HEK293 (cell line): Measurements from ENCODE around the gene APC2.

ENCODE experiments used
- IKZF3 ChIP-seq: fragments of 450-650 bp; IDR thresholded peaks from 2 replicates; pipeline ENCODE4 v1.5.0; 2018; ENCODE audit warnings: missing biosample characterization, mild to moderate bottlenecking, missing genetic modification characterization, moderate library complexity
- KLF10 ChIP-seq: fragments of 450-650 bp; IDR thresholded peaks from 2 replicates; pipeline ENCODE4 v1.5.1; 2018; ENCODE audit warnings: missing biosample characterization, mild to moderate bottlenecking, missing genetic modification characterization
- KLF9 ChIP-seq: fragments of 450-650 bp; formaldehyde crosslinking; IDR thresholded peaks from 2 replicates; pipeline ENCODE4 v1.5.1; 2016; ENCODE audit warnings: missing biosample characterization, missing genetic modification characterization, low read depth
- MEIS1 ChIP-seq: sonication (generic); formaldehyde crosslinking; IDR thresholded peaks from 2 replicates; pipeline ENCODE4 v1.8.1; 2022; ENCODE audit warnings: missing genetic modification reagents, mild to moderate bottlenecking, borderline replicate concordance
- OSR2 ChIP-seq: fragments of 450-650 bp; formaldehyde crosslinking; IDR thresholded peaks from 2 replicates; pipeline ENCODE4 v1.5.1; 2016; ENCODE audit warnings: missing biosample characterization, missing genetic modification characterization
- PRDM1 ChIP-seq: fragments of 450-650 bp; formaldehyde crosslinking; IDR thresholded peaks from 2 replicates; pipeline ENCODE4; 2016; ENCODE audit warnings: missing biosample characterization, missing genetic modification characterization
- SP7 ChIP-seq: fragments of 450-650 bp; formaldehyde crosslinking; IDR thresholded peaks from 2 replicates; pipeline ENCODE4 v1.5.1; 2016; ENCODE audit warnings: missing biosample characterization, missing genetic modification characterization
- YY1 ChIP-seq: fragments of 450-650 bp; formaldehyde crosslinking; IDR thresholded peaks from 2 replicates; pipeline ENCODE4 v1.5.1; 2018; ENCODE audit warnings: missing biosample characterization, missing genetic modification characterization
- ZEB2 ChIP-seq: fragments of 450-650 bp; formaldehyde crosslinking; IDR thresholded peaks from 2 replicates; pipeline ENCODE4 v1.5.1; 2016; ENCODE audit warnings: missing biosample characterization, missing genetic modification characterization
- ZFHX2 ChIP-seq: fragments of 450-650 bp; formaldehyde crosslinking; conservative IDR thresholded peaks from 2 replicates; pipeline ENCODE4 v1.5.1; 2016; ENCODE audit warnings: missing biosample characterization, missing genetic modification characterization
- ZFP37 ChIP-seq: fragments of 450-650 bp; formaldehyde crosslinking; IDR thresholded peaks from 2 replicates; pipeline ENCODE4 v1.5.1; 2016; ENCODE audit warnings: missing biosample characterization, missing genetic modification characterization
- ZIC2 ChIP-seq: fragments of 450-650 bp; formaldehyde crosslinking; IDR thresholded peaks from 2 replicates; pipeline ENCODE4 v1.5.1; 2016; ENCODE audit warnings: missing biosample characterization, missing genetic modification characterization
- ZNF10 ChIP-seq: fragments of 450-650 bp; formaldehyde crosslinking; IDR thresholded peaks from 2 replicates; pipeline ENCODE4 v1.5.1; 2017; ENCODE audit warnings: missing biosample characterization, missing genetic modification characterization
- ZNF140 ChIP-seq: fragments of 450-650 bp; formaldehyde crosslinking; IDR thresholded peaks from 2 replicates; pipeline ENCODE4 v1.5.1; 2016; ENCODE audit warnings: missing biosample characterization, missing genetic modification characterization
- ZNF146 ChIP-seq: fragments of 450-650 bp; formaldehyde crosslinking; IDR thresholded peaks from 2 replicates; pipeline ENCODE4 v1.5.1; 2016; ENCODE audit warnings: missing biosample characterization, missing genetic modification characterization
- ZNF174 ChIP-seq: fragments of 450-650 bp; formaldehyde crosslinking; IDR thresholded peaks from 2 replicates; pipeline ENCODE4 v1.5.0; 2017; ENCODE audit warnings: missing biosample characterization, mild to moderate bottlenecking, missing genetic modification characterization
- ZNF521 ChIP-seq: fragments of 450-650 bp; formaldehyde crosslinking; IDR thresholded peaks from 2 replicates; pipeline ENCODE4 v1.5.1; 2017; ENCODE audit warnings: missing biosample characterization, mild to moderate bottlenecking, missing genetic modification characterization
- ZNF544 ChIP-seq: fragments of 450-650 bp; formaldehyde crosslinking; IDR thresholded peaks from 2 replicates; pipeline ENCODE4 v1.5.0; 2017; ENCODE audit warnings: missing biosample characterization, missing genetic modification characterization
- ZNF549 ChIP-seq: fragments of 450-650 bp; IDR thresholded peaks from 2 replicates; pipeline ENCODE4 v1.5.1; 2018; ENCODE audit warnings: missing biosample characterization, missing genetic modification characterization, mild to moderate bottlenecking, inconsistent platforms, moderate library complexity
- ZNF555 ChIP-seq: fragments of 450-650 bp; formaldehyde crosslinking; conservative IDR thresholded peaks from 2 replicates; pipeline ENCODE4 v1.5.1; 2017; ENCODE audit warnings: missing biosample characterization, mild to moderate bottlenecking, missing genetic modification characterization, inconsistent platforms
- ZNF561 ChIP-seq: fragments of 450-650 bp; IDR thresholded peaks from 2 replicates; pipeline ENCODE4 v1.5.1; 2018; ENCODE audit warnings: missing biosample characterization, missing genetic modification characterization, borderline replicate concordance
- ZNF623 ChIP-seq: fragments of 450-650 bp; formaldehyde crosslinking; IDR thresholded peaks from 2 replicates; pipeline ENCODE4 v1.5.1; 2016; ENCODE audit warnings: missing biosample characterization, missing genetic modification characterization
- ZNF629 ChIP-seq: fragments of 450-650 bp; formaldehyde crosslinking; IDR thresholded peaks from 2 replicates; pipeline ENCODE4 v1.5.1; 2017; ENCODE audit warnings: missing biosample characterization, missing genetic modification characterization
- ZNF777 ChIP-seq: fragments of 450-650 bp; formaldehyde crosslinking; IDR thresholded peaks from 2 replicates; pipeline ENCODE4 v1.5.1; 2017; ENCODE audit warnings: missing biosample characterization, missing genetic modification characterization, borderline replicate concordance
- TF ChIP-seq, protein P1 (sequence below): fragments of 450-650 bp; formaldehyde crosslinking; IDR thresholded peaks from 2 replicates; pipeline ENCODE4 v1.5.1; 2016; ENCODE audit warnings: missing biosample characterization, missing genetic modification characterization
- TF ChIP-seq, protein P2 (sequence below): fragments of 450-650 bp; formaldehyde crosslinking; optimal IDR thresholded peaks from 2 replicates; pipeline ENCODE3; 2016; ENCODE audit warnings: missing biosample characterization, mild to moderate bottlenecking, missing genetic modification characterization
- TF ChIP-seq, protein P3 (sequence below): fragments of 450-650 bp; formaldehyde crosslinking; IDR thresholded peaks from 2 replicates; pipeline ENCODE4 v1.5.1; 2017; ENCODE audit warnings: missing biosample characterization, missing genetic modification characterization
- TF ChIP-seq, protein P4 (sequence below): fragments of 450-650 bp; formaldehyde crosslinking; IDR thresholded peaks from 2 replicates; pipeline ENCODE4 v1.5.1; 2016; ENCODE audit warnings: missing biosample characterization, missing genetic modification characterization
- TF ChIP-seq, protein P5 (sequence below): fragments of 450-650 bp; formaldehyde crosslinking; IDR thresholded peaks from 2 replicates; pipeline ENCODE4 v1.5.1; 2016; ENCODE audit warnings: missing biosample characterization, missing genetic modification characterization
- TF ChIP-seq, protein P6 (sequence below): fragments of 450-650 bp; formaldehyde crosslinking; IDR thresholded peaks from 2 replicates; pipeline ENCODE4 v1.5.1; 2016; ENCODE audit warnings: missing biosample characterization, missing genetic modification characterization

The APC2 gene

DNA sequence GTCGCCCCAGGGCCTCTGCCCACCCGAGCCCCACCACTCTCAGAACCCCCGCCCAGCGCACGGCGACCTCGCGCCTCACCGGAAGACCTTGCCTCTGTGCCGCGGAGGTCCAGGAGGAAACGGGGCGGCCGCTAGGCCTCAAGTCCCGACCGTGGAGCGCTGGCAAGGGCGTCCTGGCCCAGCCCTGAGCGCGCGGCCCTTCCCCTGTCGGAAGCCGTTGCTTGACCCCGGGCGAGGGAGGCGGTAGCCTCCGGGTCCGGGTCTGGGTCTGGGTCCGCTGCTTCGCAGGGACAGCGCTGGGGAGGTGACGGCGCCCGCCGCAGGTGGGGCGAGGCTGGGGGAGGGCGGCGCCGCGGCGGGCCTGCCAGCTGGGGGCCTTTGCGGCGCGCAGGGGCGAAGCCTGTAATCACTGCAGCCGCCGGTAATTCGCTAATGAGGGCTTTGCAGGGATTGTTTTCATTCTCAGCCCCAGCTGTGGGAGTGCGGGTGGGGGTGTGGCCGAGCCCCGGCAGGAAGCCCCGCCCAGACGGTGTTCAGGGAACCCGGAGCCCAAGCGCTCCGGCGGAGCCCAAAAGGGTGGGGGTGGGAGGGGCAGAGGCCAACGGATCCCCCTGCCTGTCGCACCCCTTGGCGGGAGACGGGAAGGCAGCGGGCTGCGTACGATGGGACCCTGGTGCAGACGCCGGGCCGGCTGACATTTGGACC lies 20.5 kb downstream of the APC2 start (continued):
- TF ChIP-seq, protein P1, sequence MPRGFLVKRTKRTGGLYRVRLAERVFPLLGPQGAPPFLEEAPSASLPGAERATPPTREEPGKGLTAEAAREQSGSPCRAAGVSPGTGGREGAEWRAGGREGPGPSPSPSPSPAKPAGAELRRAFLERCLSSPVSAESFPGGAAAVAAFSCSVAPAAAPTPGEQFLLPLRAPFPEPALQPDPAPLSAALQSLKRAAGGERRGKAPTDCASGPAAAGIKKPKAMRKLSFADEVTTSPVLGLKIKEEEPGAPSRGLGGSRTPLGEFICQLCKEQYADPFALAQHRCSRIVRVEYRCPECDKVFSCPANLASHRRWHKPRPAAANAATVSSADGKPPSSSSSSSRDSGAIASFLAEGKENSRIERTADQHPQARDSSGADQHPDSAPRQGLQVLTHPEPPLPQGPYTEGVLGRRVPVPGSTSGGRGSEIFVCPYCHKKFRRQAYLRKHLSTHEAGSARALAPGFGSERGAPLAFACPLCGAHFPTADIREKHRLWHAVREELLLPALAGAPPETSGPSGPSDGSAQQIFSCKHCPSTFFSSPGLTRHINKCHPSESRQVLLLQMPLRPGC (tag by site-specific recombination): 0 out of 2 replicates have a peak, but pooled peaks have one; percentile 11
- TF ChIP-seq ZNF10 (tag by site-specific recombination) (peak; percentile 44; the same call in 1 of the 2 replicates), ZNF140 (tag by site-specific recombination) (no peak), YY1 (peak; percentile 26; the same call in 1 of the 2 replicates), ZEB2 (tag by site-specific recombination) (peak; percentile 29; the same call in 1 of the 2 replicates), OSR2 (tag by site-specific recombination) (peak; percentile 74), SP7 (tag by site-specific recombination) (peak; percentile 97), MEIS1 (CRISPR knock-in tag) (no peak), ZNF623 (tag by site-specific recombination) (no peak), ZNF146 (tag by site-specific recombination) (no peak), ZNF555 (no peak), ZIC2 (tag by site-specific recombination) (peak; percentile 85), IKZF3 (tag by site-specific recombination) (peak; percentile 64), ZFP37 (tag by site-specific recombination) (0 out of 2 replicates have a peak, but pooled peaks have one; percentile 16), KLF9 (tag by site-specific recombination) (peak; percentile 87; the same call in 1 of the 2 replicates), ZNF549 (tag by site-specific recombination) (no peak), PRDM1 (tag by site-specific recombination) (no peak), ZNF561 (tag by site-specific recombination) (peak; percentile 85), KLF10 (tag by site-specific recombination) (peak; percentile 98), ZNF629 (tag by site-specific recombination) (peak; percentile 50; the same call in 1 of the 2 replicates), ZNF521 (tag by site-specific recombination) (no peak), ZNF174 (no peak), ZNF544 (tag by site-specific recombination) (no peak), ZFHX2 (tag by site-specific recombination) (no peak; the same call in 1 of the 2 replicates), ZNF777 (tag by site-specific recombination) (no peak)
- TF ChIP-seq, protein P2, sequence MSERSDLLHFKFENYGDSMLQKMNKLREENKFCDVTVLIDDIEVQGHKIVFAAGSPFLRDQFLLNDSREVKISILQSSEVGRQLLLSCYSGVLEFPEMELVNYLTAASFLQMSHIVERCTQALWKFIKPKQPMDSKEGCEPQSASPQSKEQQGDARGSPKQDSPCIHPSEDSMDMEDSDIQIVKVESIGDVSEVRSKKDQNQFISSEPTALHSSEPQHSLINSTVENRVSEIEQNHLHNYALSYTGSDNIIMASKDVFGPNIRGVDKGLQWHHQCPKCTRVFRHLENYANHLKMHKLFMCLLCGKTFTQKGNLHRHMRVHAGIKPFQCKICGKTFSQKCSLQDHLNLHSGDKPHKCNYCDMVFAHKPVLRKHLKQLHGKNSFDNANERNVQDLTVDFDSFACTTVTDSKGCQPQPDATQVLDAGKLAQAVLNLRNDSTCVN (tag by site-specific recombination): peak; percentile 64
- TF ChIP-seq, protein P3, sequence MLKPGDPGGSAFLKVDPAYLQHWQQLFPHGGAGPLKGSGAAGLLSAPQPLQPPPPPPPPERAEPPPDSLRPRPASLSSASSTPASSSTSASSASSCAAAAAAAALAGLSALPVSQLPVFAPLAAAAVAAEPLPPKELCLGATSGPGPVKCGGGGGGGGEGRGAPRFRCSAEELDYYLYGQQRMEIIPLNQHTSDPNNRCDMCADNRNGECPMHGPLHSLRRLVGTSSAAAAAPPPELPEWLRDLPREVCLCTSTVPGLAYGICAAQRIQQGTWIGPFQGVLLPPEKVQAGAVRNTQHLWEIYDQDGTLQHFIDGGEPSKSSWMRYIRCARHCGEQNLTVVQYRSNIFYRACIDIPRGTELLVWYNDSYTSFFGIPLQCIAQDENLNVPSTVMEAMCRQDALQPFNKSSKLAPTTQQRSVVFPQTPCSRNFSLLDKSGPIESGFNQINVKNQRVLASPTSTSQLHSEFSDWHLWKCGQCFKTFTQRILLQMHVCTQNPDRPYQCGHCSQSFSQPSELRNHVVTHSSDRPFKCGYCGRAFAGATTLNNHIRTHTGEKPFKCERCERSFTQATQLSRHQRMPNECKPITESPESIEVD: peak; percentile 51; the same call in 1 of the 2 replicates
- TF ChIP-seq, protein P4, sequence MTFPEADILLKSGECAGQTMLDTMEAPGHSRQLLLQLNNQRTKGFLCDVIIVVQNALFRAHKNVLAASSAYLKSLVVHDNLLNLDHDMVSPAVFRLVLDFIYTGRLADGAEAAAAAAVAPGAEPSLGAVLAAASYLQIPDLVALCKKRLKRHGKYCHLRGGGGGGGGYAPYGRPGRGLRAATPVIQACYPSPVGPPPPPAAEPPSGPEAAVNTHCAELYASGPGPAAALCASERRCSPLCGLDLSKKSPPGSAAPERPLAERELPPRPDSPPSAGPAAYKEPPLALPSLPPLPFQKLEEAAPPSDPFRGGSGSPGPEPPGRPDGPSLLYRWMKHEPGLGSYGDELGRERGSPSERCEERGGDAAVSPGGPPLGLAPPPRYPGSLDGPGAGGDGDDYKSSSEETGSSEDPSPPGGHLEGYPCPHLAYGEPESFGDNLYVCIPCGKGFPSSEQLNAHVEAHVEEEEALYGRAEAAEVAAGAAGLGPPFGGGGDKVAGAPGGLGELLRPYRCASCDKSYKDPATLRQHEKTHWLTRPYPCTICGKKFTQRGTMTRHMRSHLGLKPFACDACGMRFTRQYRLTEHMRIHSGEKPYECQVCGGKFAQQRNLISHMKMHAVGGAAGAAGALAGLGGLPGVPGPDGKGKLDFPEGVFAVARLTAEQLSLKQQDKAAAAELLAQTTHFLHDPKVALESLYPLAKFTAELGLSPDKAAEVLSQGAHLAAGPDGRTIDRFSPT (tag by site-specific recombination): no peak
- TF ChIP-seq, protein P5, sequence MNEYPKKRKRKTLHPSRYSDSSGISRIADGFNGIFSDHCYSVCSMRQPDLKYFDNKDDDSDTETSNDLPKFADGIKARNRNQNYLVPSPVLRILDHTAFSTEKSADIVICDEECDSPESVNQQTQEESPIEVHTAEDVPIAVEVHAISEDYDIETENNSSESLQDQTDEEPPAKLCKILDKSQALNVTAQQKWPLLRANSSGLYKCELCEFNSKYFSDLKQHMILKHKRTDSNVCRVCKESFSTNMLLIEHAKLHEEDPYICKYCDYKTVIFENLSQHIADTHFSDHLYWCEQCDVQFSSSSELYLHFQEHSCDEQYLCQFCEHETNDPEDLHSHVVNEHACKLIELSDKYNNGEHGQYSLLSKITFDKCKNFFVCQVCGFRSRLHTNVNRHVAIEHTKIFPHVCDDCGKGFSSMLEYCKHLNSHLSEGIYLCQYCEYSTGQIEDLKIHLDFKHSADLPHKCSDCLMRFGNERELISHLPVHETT (tag by site-specific recombination): 0 out of 2 replicates have a peak, but pooled peaks have one; percentile 45
- TF ChIP-seq, protein P6, sequence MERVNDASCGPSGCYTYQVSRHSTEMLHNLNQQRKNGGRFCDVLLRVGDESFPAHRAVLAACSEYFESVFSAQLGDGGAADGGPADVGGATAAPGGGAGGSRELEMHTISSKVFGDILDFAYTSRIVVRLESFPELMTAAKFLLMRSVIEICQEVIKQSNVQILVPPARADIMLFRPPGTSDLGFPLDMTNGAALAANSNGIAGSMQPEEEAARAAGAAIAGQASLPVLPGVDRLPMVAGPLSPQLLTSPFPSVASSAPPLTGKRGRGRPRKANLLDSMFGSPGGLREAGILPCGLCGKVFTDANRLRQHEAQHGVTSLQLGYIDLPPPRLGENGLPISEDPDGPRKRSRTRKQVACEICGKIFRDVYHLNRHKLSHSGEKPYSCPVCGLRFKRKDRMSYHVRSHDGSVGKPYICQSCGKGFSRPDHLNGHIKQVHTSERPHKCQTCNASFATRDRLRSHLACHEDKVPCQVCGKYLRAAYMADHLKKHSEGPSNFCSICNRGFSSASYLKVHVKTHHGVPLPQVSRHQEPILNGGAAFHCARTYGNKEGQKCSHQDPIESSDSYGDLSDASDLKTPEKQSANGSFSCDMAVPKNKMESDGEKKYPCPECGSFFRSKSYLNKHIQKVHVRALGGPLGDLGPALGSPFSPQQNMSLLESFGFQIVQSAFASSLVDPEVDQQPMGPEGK (tag by site-specific recombination): peak; percentile 84
